ENCODE results near the gene HSPB7. TPM values are rescaled to one million over a fixed set of nuclear protein-coding genes. Genes with fewer than 3 reads are reported as not detected.

The HSPB7 gene
- total RNA-seq, 1 experiment from 2014 or later, result not detected

DNA sequence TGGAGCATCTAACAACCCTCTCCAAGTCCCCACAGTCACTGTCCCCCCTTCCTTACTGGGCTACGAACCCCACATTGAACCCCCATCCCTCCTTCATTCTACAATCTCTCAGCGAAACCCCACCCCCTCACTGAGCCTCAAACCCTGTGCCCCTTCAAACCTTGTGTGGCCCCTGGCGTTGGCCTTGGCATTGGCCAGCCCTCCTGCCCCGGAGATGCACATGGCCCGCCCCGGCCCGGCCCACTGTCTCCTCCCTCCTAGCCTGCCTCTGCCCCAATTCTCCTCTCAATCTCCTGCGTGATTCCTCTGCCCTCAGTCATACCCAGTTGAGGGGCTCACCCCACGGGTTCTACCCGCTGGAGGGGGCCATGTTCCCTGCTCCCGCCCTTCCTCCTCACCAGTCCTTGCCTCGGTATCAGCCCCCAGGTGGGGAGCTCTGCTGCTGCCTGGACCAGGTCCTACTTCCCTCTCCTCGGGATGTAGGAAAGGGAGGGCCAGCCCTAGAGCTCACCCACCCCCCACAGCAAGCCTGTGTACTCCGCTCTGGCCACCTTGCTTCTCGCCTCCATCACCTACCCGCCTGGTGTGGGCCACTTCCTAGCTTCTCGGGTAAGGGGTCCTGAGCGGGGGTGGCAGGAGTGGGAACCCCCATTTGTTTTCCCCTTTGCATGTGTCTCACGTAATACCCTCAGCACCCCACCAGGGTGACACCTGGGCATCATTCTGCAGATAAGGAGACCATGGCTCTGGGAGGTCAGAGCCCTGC is 10.6 kb upstream of the HSPB7 start:
- no peak overlapping the region for H2BK5ac ChIP-seq (ENCODE audit: insufficient read length, low read length)
- no peak for DNase-seq
- no peak overlapping the region for H3K18ac ChIP-seq (ENCODE audit: insufficient read length, low read depth, low read length)
- no peak overlapping the region for H3K23ac ChIP-seq (ENCODE audit: insufficient read length, low read depth, low read length)
- no CpG with 5 or more reads among the region's 19 CpGs for WGBS (ENCODE audit: extremely low coverage, insufficient read length, low lambda C conversion rate)
- TF ChIP-seq, protein P1, sequence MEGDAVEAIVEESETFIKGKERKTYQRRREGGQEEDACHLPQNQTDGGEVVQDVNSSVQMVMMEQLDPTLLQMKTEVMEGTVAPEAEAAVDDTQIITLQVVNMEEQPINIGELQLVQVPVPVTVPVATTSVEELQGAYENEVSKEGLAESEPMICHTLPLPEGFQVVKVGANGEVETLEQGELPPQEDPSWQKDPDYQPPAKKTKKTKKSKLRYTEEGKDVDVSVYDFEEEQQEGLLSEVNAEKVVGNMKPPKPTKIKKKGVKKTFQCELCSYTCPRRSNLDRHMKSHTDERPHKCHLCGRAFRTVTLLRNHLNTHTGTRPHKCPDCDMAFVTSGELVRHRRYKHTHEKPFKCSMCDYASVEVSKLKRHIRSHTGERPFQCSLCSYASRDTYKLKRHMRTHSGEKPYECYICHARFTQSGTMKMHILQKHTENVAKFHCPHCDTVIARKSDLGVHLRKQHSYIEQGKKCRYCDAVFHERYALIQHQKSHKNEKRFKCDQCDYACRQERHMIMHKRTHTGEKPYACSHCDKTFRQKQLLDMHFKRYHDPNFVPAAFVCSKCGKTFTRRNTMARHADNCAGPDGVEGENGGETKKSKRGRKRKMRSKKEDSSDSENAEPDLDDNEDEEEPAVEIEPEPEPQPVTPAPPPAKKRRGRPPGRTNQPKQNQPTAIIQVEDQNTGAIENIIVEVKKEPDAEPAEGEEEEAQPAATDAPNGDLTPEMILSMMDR (conservative IDR thresholded peaks at IDR 0.05), result no peak
- no peak overlapping the region for H3K4me2 ChIP-seq (ENCODE audit: insufficient read depth, insufficient read length, low read length)
- H3K79me2 ChIP-seq (ENCODE audit: insufficient read depth, low read length), result no peaks in the 10 kb centered on the region
- H3K4ac ChIP-seq (ENCODE audit: low read depth, low read length), result no peak overlapping the region
- H3K4me1 ChIP-seq (ENCODE audit: insufficient read depth, low read length), result peaks cover 2% of the 10 kb centered on the region; the same call in 1 of the 2 replicates
- no peak overlapping the region for H2BK15ac ChIP-seq (ENCODE audit: low read depth, low read length)
- H3K23me2 ChIP-seq (ENCODE audit: insufficient read length, low read depth, low read length, poor library complexity, severe bottlenecking), result peaks cover 3% of the 10 kb centered on the region
- Mint-ChIP-seq H3K4me1 (peaks cover 13 to 23% of the 10 kb centered on the region in 2 experiments), H3K4me3 (peak overlapping the region in 1 of 2 experiments; percentile 14; a peak in 1 of 5 replicates), H3K27ac (no peak overlapping the region), H3K36me3 (ENCODE audit: insufficient read depth in 1 of 3, low read depth in 3 of 3) (no peaks in the 10 kb centered on the region), H3K9me3 (peaks cover 0 to 2% of the 10 kb centered on the region in 2 experiments; a peak in 1 of 5 replicates), H3K27me3 (ENCODE audit: low read depth) (peaks cover 38% of the 10 kb centered on the region)
- H3K27ac ChIP-seq (ENCODE audit: insufficient read length, low read depth, low read length), result no peak overlapping the region
- no peak overlapping the region for H3T11ph ChIP-seq (ENCODE audit: low read length)
- H3K9ac ChIP-seq (ENCODE audit: extremely low read depth, insufficient read length, low read length), result no peak overlapping the region
- no peak overlapping the region for H2BK12ac ChIP-seq (ENCODE audit: insufficient read length, low read depth, low read length)
- no peak overlapping the region for H2BK20ac ChIP-seq (ENCODE audit: low read depth, low read length, poor library complexity, severe bottlenecking)
- no peak overlapping the region for H4K8ac ChIP-seq (replicated peaks; ENCODE audit: insufficient read length, low read depth, low read length)
- no peak overlapping the region for H2AK5ac ChIP-seq (ENCODE audit: insufficient read length, low read length)
- no peak overlapping the region for H4K5ac ChIP-seq (ENCODE audit: insufficient read length, low read depth, low read length)
- no peak overlapping the region for H4K91ac ChIP-seq (ENCODE audit: insufficient read length, low read depth, low read length)
- no peak overlapping the region for H3K56ac ChIP-seq (ENCODE audit: insufficient read length, low read depth, low read length)
- no peaks in the 10 kb centered on the region for H4K20me1 ChIP-seq (ENCODE audit: control insufficient read depth, insufficient read depth, insufficient read length)
- no peak overlapping the region for H2BK120ac ChIP-seq (ENCODE audit: low read depth, low read length, poor library complexity, severe bottlenecking)
- no peaks in the 10 kb centered on the region for H3K79me1 ChIP-seq (ENCODE audit: insufficient read depth, low read depth, low read length, poor library complexity, severe bottlenecking)
- H3K27me3 ChIP-seq (ENCODE audit: insufficient read depth, low read length), result no peaks in the 10 kb centered on the region
- H3K14ac ChIP-seq (ENCODE audit: insufficient read depth, low read length), result peak overlapping the region; percentile 67
- no peak overlapping the region for H2AFZ ChIP-seq (ENCODE audit: low read length)
- H3K9me3 ChIP-seq (ENCODE audit: control insufficient read depth, low read depth, low read length), result no peaks in the 10 kb centered on the region
